GM21529 (cell line): Measurements from ENCODE around the gene CTSC.

Experiments
- ATAC-seq: cut with Tn5 transposase; IDR thresholded peaks from one replicate; pipeline ENCODE4 v1.9.1; 2021; ENCODE audit not compliant: unreplicated experiment

CTSC gene

GRCh38 chr11:88320149-88320559 lies 17.4 kb downstream of the CTSC start:
- ATAC-seq = no peak

DNA sequence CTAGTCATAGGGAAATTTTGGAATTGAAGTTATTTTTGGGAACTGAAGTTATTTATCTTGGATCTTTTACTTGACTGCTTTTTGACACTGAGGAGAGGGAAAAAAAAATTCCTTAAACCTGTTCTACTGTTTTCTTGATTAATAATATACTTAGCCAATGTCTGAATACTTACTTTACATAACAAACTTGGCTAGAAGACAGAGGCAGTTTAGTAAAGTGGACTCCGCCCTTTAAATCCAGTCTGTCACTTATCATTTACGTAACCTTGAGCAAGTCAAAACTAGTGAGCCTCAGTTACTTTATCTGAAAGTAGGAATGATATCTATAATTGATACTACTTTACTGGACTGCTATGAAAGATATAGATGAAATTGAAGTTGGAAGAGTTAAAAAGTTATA lies 19.5 kb downstream of the CTSC start:
- ATAC-seq = no peak

- no peak for ATAC-seq
Observed at GRCh38 chr11:88317536-88317935, 20.0 kb downstream of the CTSC start.

DNA sequence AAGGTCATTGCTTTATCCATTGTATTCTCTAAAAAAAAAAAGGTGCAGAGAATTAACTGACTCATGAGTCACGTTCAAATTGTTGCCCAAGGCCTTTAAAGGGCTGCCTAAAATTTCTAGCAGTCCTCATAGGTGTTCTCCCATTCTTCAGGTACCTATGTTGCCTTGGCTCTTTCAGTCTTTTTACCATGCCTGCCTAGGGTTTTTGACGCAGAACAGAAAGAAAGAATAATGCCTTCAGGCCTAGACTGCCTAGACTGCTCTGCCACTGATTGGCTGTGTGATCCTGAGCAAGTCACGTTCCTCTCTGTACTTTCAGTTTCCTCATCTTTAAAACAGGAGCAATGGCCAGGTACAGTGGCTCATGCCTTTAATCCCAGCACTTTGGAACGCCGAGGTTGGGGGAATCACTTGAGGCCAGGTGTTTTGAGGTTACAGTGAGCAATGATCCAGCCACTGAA lies 21.5 kb downstream of the CTSC start:
- no peak for ATAC-seq

GRCh38 chr11:88315015-88315414 lies 22.5 kb downstream of the CTSC start:
- no peak for ATAC-seq

- no peak for ATAC-seq
Observed at GRCh38 chr11:88313441-88313840, 24.1 kb downstream of the CTSC start.

GRCh38 chr11:88312628-88313027 lies 24.9 kb downstream of the CTSC start:
- no peak for ATAC-seq

DNA sequence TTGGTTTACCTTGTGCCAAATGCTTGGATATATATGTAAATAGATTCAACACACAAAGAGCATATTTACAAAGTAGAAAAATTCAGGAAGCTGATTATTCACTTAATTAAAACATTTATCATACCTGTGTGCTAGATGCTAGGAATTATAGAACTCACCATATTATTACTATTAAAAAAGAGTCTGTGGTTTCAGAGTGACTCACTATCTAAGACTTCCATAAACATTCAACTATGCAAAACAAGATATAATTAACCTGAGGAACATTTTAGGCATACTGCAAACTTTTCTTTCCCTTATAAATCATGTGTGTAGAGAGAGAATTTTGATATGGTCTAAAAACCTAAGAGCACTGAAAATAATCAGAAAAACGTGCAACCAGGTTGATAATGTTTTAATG lies 27.3 kb downstream of the CTSC start:
- no peak for ATAC-seq

DNA sequence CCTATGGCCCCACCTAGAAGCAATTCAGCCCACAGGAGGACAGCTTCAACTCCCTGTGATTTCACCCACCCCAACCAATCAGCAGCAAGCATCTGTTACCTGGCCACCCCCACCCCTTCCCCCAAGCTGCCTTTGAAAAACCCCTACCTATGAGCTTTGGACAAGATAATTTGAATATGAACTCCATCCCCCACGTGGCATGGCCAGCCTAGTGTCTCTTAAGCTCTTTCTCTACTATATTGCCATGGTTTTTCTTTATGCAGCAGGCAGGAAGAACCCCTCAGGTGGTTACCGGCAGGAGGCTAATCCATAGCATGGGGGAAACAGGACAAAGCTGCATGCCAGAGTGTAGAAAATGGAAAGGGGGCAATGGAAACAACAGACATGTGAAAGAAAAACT lies 29.0 kb downstream of the CTSC start:
- ATAC-seq = no peak

- peak; percentile 75 for ATAC-seq
Observed at GRCh38 chr11:88307749-88308425, 29.6 kb downstream of the CTSC start.

- ATAC-seq = no peak
Observed at GRCh38 chr11:88306785-88307184, 30.8 kb downstream of the CTSC start.

DNA sequence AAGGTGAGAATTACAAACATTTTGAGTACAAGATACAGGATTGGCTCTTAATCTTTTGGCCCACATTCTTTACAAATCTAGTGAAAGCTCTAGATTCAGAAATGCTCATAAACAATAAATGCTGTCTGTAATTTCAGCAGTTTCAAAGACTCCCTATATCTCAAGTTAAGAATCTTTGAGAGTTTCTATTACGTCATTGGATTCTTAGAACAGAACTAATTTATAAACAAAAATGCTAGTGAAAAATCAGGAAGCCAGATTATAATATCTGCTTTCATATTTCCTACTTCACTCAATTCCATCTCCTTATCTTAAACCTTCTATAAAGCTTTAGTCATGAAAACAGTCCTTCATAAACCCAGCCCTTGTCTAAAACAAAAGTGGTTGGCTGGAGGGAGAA lies 32.1 kb downstream of the CTSC start:
- no peak for ATAC-seq

GRCh38 chr11:88304352-88304751 lies 33.2 kb downstream of the CTSC start:
- ATAC-seq = no peak

GRCh38 chr11:88303037-88303436 lies 34.5 kb downstream of the CTSC start:
- ATAC-seq = no peak

- peak; percentile 57 for ATAC-seq
Observed at GRCh38 chr11:88301488-88302140, 35.9 kb downstream of the CTSC start.

- ATAC-seq = peak; percentile 76
Observed at GRCh38 chr11:88300888-88301487, 36.5 kb downstream of the CTSC start.

- no peak for ATAC-seq
Observed at GRCh38 chr11:88297863-88298262, 39.7 kb downstream of the CTSC start.

GRCh38 chr11:88297421-88297820 lies 40.1 kb downstream of the CTSC start:
- ATAC-seq = no peak

DNA sequence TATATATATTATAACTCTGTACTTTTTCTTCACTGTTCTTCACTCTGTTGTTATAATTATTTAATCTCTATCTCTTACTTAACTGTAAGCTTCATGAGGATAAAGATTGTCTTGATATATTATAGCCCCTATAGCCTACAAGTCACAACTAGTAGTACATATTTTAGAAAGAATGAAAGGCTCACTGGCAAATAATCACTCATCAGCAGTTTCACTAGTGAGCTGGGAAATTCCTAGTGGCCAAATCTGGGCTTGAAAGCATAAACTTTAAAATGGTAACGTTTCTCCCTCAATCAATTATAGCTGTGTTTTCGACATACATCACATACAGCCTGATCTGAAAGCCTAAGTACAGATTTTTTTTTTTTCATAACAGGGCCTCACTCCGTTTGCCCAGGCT lies 42.5 kb downstream of the CTSC start:
- no peak for ATAC-seq

GRCh38 chr11:88293931-88294330 lies 43.6 kb downstream of the CTSC start:
- ATAC-seq = no peak

DNA sequence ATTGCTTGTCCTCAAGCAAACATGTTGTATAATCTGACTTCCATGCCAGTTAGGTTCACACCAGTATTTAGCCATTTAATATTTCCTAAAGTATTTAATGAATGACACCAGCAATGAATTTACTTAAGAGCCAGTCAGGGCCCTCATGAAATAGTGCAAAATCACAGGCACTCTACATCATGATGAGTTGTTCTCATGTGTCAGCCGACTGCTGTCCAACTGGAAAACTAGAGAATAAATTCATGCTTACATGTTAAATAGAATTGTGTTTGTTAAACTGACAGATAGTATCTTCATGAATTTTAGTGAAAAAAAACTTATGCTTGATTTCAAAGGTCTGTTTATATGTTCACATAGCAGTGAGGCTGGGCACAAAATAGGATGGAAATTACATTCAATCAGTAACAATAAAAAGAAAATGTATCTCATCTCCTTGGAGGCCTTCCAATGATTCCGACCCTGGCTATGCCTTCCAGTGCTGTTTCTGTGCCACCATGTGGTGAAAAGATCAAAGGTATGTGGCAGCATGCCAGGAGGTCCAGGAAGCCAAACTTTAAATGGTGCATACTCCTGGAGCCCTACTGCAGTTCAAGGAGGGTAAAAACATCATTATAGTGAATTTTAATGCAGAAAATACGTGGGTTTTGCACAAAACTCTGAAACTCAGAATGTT lies 45.2 kb downstream of the CTSC start:
- no peak for ATAC-seq

DNA sequence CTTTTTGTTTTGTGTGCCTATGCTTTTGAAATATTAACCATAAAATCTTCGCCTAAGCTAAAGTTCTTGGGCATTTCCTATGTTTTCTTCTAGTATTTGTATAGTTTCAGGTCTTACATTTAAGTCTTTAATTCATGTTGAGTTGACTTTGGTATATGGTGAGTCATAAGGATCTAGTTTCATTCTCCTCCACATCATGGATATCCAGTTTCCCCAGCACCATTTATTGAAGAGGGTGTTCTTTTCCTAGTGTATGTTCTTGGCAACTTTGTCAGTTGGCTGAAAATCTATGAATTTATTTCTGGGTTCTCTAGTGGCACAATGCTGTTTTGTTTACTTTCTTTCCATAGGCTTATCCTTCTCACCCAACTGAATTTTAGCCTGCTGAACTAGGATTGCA lies 49.0 kb downstream of the CTSC start:
- ATAC-seq = no peak
